Neural crest cell (in vitro differentiated cells): ENCODE measurements around the gene ELL. TPM values are rescaled to one million over a fixed set of nuclear protein-coding genes. Genes with fewer than 3 reads are reported as not detected.
A peak's percentile ranks its signal among the peaks of the same experiment; 100 is the strongest.

Source experiments
- DNase-seq: peaks from one replicate; pipeline ENCODE4 v3.0.0; 2021; ENCODE audit warnings: low read depth, mixed read lengths, low spot score
- H3K27ac Mint-ChIP-seq: one replicate; pipeline ENCODE4 v1.8.0; 2021; ENCODE audit warnings: mild to moderate bottlenecking, mixed read lengths; ENCODE audit not compliant: unreplicated experiment
- H3K27me3 Mint-ChIP-seq: 2 replicates; pipeline ENCODE4 v1.8.0; 2021; ENCODE audit warnings: low read depth, mild to moderate bottlenecking, mixed read lengths
- H3K36me3 Mint-ChIP-seq: 2 replicates; pipeline ENCODE4 v1.8.0; 2021; ENCODE audit warnings: low read depth, mild to moderate bottlenecking, mixed read lengths
- H3K4me1 Mint-ChIP-seq: 2 replicates; pipeline ENCODE4 v1.8.0; 2021; ENCODE audit warnings: mixed read lengths
- H3K4me3 Mint-ChIP-seq: one replicate; pipeline ENCODE4 v1.8.0; 2021; ENCODE audit warnings: mild to moderate bottlenecking, mixed read lengths
- H3K9me3 Mint-ChIP-seq: 2 replicates; pipeline ENCODE4 v1.8.0; 2021; ENCODE audit warnings: mixed read lengths
- CTCF ChIP-seq: fragments of 200-600 bp; sonication (generic); conservative IDR thresholded peaks from 2 replicates; pipeline ENCODE4 v1.5.0; 2021; ENCODE audit warnings: antibody characterized with exemption, mild to moderate bottlenecking
- total RNA-seq: library from RNA; stranded (reverse); gene quantifications from 2 replicates; pipeline ENCODE4 v1.2.1, GENCODE V29; 2021

The ELL gene
- total RNA-seq, 1 donor from 2014 or later, result 11.1 TPM

GRCh38 chr19:18507021-18507726 is 14.7 kb downstream of the ELL start:
- H3K4me3 Mint-ChIP-seq, result no peak overlapping the region
- H3K27ac Mint-ChIP-seq, result no peak overlapping the region
- no peaks in the 10 kb centered on the region for H3K9me3 Mint-ChIP-seq
- no peaks in the 10 kb centered on the region for H3K36me3 Mint-ChIP-seq
- no peaks in the 10 kb centered on the region for H3K27me3 Mint-ChIP-seq
- H3K4me1 Mint-ChIP-seq, result peaks cover 20% of the 10 kb centered on the region
- DNase-seq, result no peak
- TF ChIP-seq CTCF, result no peak

GRCh38 chr19:18506101-18506930 is 15.6 kb downstream of the ELL start:
- Mint-ChIP-seq H3K36me3 (no peaks in the 10 kb centered on the region), H3K4me1 (peaks cover 20% of the 10 kb centered on the region), H3K9me3 (no peaks in the 10 kb centered on the region), H3K4me3 (no peak overlapping the region), H3K27me3 (no peaks in the 10 kb centered on the region), H3K27ac (no peak overlapping the region)
- DNase-seq, result no peak
- TF ChIP-seq CTCF, result no peak

- no peaks in the 10 kb centered on the region for H3K27me3 Mint-ChIP-seq
- no peak for TF ChIP-seq CTCF
- no peak overlapping the region for H3K27ac Mint-ChIP-seq
Measured at GRCh38 chr19:18504886-18505610, 16.8 kb downstream of the ELL start.

GRCh38 chr19:18503971-18504885 is 17.6 kb downstream of the ELL start:
- Mint-ChIP-seq H3K4me3 (no peak overlapping the region), H3K9me3 (no peaks in the 10 kb centered on the region), H3K36me3 (no peaks in the 10 kb centered on the region), H3K4me1 (peaks cover 28% of the 10 kb centered on the region), H3K27me3 (no peaks in the 10 kb centered on the region), H3K27ac (peak overlapping the region; percentile 81)
- TF ChIP-seq CTCF, result no peak
- no peak for DNase-seq

More at GRCh38 chr19:18504886-18505610, 16.8 kb downstream of the ELL start:
- no peak overlapping the region for H3K4me3 Mint-ChIP-seq
- H3K36me3 Mint-ChIP-seq, result no peaks in the 10 kb centered on the region
- no peaks in the 10 kb centered on the region for H3K9me3 Mint-ChIP-seq
- H3K4me1 Mint-ChIP-seq, result peaks cover 28% of the 10 kb centered on the region
- no peak for DNase-seq
